Endothelial cell (in vitro differentiated cells): Measurements from ENCODE around the gene CYP2C8. TPM values are rescaled to one million over a fixed set of nuclear protein-coding genes. Genes with fewer than 3 reads are reported as not detected.
"Not testable (repeated sequence)": the region's sequence is repeated elsewhere in the genome, so short reads cannot be mapped to it uniquely, and the experiment has no call there.

Source experiments
- DNase-seq: peaks from one replicate; pipeline ENCODE4 v3.0.0; 2021; ENCODE audit warnings: low spot score
- H3K27ac Mint-ChIP-seq: one replicate; pipeline ENCODE4 v1.8.0; 2021; ENCODE audit warnings: mixed read lengths, inconsistent platforms; ENCODE audit not compliant: unreplicated experiment
- H3K27me3 Mint-ChIP-seq: one replicate; pipeline ENCODE4 v1.8.0; 2021; ENCODE audit warnings: mild to moderate bottlenecking, moderate library complexity, mixed read lengths, inconsistent platforms; ENCODE audit not compliant: unreplicated experiment
- H3K36me3 Mint-ChIP-seq: one replicate; pipeline ENCODE4 v1.8.0; 2021; ENCODE audit warnings: mild to moderate bottlenecking, low read depth, mixed read lengths, inconsistent platforms; ENCODE audit not compliant: unreplicated experiment
- H3K4me1 Mint-ChIP-seq: one replicate; pipeline ENCODE4 v1.8.0; 2021; ENCODE audit warnings: mild to moderate bottlenecking, mixed read lengths, inconsistent platforms; ENCODE audit not compliant: unreplicated experiment
- H3K4me3 Mint-ChIP-seq: one replicate; pipeline ENCODE4 v1.8.0; 2021; ENCODE audit warnings: mild to moderate bottlenecking, mixed read lengths, inconsistent platforms; ENCODE audit not compliant: unreplicated experiment
- H3K9me3 Mint-ChIP-seq: one replicate; pipeline ENCODE4 v1.8.0; 2021; ENCODE audit warnings: mixed read lengths, inconsistent platforms; ENCODE audit not compliant: unreplicated experiment
- long read RNA-seq: library from polyadenylated mRNA; unstranded; transcript quantifications from one replicate; pipeline ENCODE4 v2.0.0, GENCODE V29; 2020; ENCODE audit not compliant: unreplicated experiment
- total RNA-seq: library from RNA; stranded (reverse); fragmentation: NEBNext Ultra II Directional; extraction: Animal tissue kit (Norgen Biotek cat#: 25700); gene quantifications from one replicate; pipeline ENCODE4 v1.2.1, GENCODE V29; 2021; ENCODE audit not compliant: unreplicated experiment
- TF ChIP-seq, protein P1 (sequence below): fragments of 200-600 bp; sonication (generic); IDR thresholded peaks from one replicate; pipeline ENCODE4 v1.5.0; 2021; ENCODE audit warnings: antibody characterized with exemption; ENCODE audit not compliant: unreplicated experiment

The CYP2C8 gene
- 0.87 TPM for total RNA-seq
- long read RNA-seq: 0 reads

DNA sequence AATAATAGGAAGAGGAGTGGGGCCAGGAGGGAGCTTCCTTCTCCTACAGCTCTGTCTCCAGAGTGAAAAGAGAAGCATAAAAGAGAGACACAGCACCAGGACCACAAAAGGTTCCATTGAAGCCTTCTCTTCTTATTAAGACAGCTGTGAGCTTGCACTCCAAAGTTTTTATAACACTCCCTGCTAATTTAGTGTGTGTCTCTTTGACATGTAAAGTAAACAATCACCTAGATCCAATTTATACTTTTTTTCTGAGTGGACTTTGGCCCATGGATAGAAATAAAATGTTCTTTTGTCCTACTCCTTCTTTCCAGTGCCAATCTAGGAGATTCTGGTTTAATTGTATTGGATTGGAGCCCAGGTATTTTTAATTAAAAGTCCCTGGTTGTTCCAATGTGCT, at the start of gene CYP2C8:
Gene CYP2C8, minus strand, starts transcription at position 212 of the 400 bp plus-strand sequence. Its CDS starts 95 bp downstream, at position 117.
- Mint-ChIP-seq H3K36me3 (no peaks in the 10 kb centered on the region), H3K4me1 (no peaks in the 10 kb centered on the region), H3K9me3 (no peaks in the 10 kb centered on the region), H3K27ac (no peak within 1 kb of the TSS), H3K4me3 (no peak within 1 kb of the TSS), H3K27me3 (no peaks in the 10 kb centered on the region)
- TF ChIP-seq, protein P1, sequence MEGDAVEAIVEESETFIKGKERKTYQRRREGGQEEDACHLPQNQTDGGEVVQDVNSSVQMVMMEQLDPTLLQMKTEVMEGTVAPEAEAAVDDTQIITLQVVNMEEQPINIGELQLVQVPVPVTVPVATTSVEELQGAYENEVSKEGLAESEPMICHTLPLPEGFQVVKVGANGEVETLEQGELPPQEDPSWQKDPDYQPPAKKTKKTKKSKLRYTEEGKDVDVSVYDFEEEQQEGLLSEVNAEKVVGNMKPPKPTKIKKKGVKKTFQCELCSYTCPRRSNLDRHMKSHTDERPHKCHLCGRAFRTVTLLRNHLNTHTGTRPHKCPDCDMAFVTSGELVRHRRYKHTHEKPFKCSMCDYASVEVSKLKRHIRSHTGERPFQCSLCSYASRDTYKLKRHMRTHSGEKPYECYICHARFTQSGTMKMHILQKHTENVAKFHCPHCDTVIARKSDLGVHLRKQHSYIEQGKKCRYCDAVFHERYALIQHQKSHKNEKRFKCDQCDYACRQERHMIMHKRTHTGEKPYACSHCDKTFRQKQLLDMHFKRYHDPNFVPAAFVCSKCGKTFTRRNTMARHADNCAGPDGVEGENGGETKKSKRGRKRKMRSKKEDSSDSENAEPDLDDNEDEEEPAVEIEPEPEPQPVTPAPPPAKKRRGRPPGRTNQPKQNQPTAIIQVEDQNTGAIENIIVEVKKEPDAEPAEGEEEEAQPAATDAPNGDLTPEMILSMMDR: no peak
- DNase-seq: no peak

DNA sequence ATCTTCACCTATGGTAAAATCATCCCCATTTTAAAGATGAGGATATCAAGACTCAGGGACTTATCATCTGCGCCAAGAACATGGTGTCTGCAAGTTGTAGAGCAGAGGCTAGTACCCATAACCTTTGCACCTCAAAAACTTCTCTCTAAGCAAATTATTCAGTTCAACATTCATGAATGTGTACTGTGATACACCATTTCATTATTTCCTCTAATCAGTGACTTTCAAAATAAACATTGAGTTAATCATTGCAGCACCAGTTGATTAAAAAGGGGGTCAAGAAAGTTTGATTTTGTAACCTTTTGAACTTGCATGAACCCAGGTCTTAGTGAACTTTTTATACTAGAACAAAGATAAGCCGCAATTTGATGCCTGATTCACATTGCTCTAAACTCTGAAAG, 47.6 kb upstream of the CYP2C8 start:
- Mint-ChIP-seq H3K27me3 (peaks cover 2% of the 10 kb centered on the region), H3K36me3 (peaks cover 11% of the 10 kb centered on the region), H3K9me3 (peaks cover 10% of the 10 kb centered on the region), H3K27ac (no peak overlapping the region), H3K4me1 (no peaks in the 10 kb centered on the region), H3K4me3 (no peak overlapping the region)
- TF ChIP-seq, protein P1: no peak
- no peak for DNase-seq

DNA sequence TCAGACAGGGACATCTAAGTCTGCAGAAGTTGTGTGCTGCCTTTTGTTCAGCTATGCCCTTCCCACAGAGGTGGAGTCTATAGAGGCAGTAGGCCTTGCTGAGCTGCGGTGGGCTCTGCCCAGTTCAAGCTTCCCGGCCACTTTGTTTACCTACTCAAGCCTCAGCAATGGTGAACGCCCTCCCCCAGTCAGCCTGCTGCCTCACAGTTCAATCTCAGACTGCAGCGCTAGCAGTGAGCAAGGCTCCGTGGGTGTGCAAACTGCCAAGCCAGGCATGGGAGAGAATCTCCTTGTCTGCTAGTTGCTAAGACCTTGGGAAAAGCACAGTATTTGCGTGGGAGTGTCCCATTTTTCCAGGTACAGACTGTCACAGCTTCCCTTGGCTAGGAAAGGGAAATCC, 41.5 kb upstream of the CYP2C8 start:
- H3K4me3 Mint-ChIP-seq, H3K27ac Mint-ChIP-seq, DNase-seq, H3K36me3 Mint-ChIP-seq, H3K4me1 Mint-ChIP-seq, H3K9me3 Mint-ChIP-seq, H3K27me3 Mint-ChIP-seq: not testable (repeated sequence)

DNA sequence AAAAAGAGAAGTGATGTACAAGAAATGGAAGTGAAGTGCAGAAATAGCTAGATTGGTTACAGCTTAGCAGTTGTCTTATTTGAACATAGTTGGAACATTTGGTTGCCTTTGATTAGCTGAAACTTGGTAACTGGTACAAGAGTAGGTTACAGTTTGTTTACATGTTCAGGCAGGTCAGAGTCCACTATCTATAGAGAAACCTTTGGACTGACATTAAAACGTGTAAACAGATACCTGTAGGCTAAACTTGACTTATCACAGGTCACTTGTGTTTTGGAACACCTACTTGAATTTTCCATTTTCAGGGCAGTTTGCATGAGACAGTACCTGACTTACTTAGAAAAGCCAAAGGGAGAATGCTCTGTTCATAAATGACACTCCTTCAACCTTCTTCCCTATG, 28.5 kb upstream of the CYP2C8 start:
- H3K36me3 Mint-ChIP-seq: no peaks in the 10 kb centered on the region
- H3K27me3 Mint-ChIP-seq: no peaks in the 10 kb centered on the region
- H3K9me3 Mint-ChIP-seq: no peaks in the 10 kb centered on the region
- no peak overlapping the region for H3K4me3 Mint-ChIP-seq
- no peak overlapping the region for H3K27ac Mint-ChIP-seq
- TF ChIP-seq, protein P1: no peak
- no peaks in the 10 kb centered on the region for H3K4me1 Mint-ChIP-seq
- no peak for DNase-seq

DNA sequence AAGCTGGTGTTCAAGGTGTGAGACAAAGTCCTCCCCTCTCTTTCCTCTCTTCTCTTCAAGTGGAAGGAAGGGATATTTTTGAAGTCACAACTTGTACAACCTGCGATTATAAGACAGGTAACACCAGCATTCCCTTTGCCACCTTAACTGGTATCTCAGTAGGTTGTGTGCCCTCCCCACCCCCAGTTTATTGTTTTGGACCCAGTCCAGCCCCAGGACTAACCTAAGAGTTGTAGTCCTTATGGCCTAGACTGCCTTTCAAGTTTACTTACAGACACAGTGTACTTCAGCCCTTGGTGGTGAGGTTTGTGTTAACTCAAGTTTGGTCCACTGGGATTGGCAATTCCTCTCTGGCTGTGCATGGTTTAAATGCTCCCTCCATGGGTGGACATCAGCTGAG, 26.8 kb upstream of the CYP2C8 start:
- H3K4me1 Mint-ChIP-seq: no peaks in the 10 kb centered on the region
- H3K9me3 Mint-ChIP-seq: no peaks in the 10 kb centered on the region
- H3K4me3 Mint-ChIP-seq: no peak overlapping the region
- H3K27ac Mint-ChIP-seq: no peak overlapping the region
- no peak for DNase-seq
- no peaks in the 10 kb centered on the region for H3K36me3 Mint-ChIP-seq
- TF ChIP-seq, protein P1: no peak
- no peaks in the 10 kb centered on the region for H3K27me3 Mint-ChIP-seq

DNA sequence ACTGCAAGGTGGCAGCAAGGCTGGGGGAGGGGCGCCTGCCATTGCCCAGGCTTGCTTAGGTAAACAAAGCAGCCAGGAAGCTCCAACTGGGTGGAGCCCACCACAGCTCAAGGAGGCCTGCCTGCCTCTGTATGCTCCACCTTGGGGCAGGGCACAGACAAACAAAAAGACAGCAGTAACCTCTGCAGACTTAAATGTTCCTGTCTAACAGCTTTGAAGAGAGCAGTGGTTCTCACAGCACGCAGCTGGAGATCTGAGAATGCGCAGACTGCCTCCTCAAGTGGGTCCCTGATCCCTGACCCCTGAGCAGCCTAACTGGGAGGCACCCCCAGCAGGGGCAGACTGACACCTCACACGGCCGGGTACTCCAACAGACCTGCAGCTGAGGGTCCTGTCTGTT, 10.3 kb upstream of the CYP2C8 start:
- H3K36me3 Mint-ChIP-seq, H3K4me3 Mint-ChIP-seq, H3K9me3 Mint-ChIP-seq, H3K27me3 Mint-ChIP-seq, DNase-seq, H3K4me1 Mint-ChIP-seq, H3K27ac Mint-ChIP-seq: not testable (repeated sequence)
